GM18505 (cell line): ENCODE measurements around the gene CRELD1.
"Not testable (repeated sequence)": the region's sequence is repeated elsewhere in the genome, so short reads cannot be mapped to it uniquely, and the experiment has no call there.

Experiments used
- ATAC-seq: cut with Tn5 transposase; IDR thresholded peaks from one replicate; pipeline ENCODE4 v1.9.1; 2021; ENCODE audit not compliant: unreplicated experiment
- POLR2A ChIP-seq: IDR thresholded peaks from 4 replicates; pipeline ENCODE4 v1.6.1; 2011; ENCODE audit warnings: borderline replicate concordance; ENCODE audit not compliant: insufficient read depth, insufficient read length; ENCODE audit errors: extremely low read depth

CRELD1 gene

GRCh38 chr3:9898467-9899241 is 35.0 kb upstream of the CRELD1 start:
- no peak for TF ChIP-seq POLR2A
- no peak for ATAC-seq

GRCh38 chr3:9899289-9899791 is 34.3 kb upstream of the CRELD1 start:
- TF ChIP-seq POLR2A: no peak
- no peak for ATAC-seq

- not testable (repeated sequence) for ATAC-seq
Observed at GRCh38 chr3:9900965-9901415, 32.6 kb upstream of the CRELD1 start.

DNA sequence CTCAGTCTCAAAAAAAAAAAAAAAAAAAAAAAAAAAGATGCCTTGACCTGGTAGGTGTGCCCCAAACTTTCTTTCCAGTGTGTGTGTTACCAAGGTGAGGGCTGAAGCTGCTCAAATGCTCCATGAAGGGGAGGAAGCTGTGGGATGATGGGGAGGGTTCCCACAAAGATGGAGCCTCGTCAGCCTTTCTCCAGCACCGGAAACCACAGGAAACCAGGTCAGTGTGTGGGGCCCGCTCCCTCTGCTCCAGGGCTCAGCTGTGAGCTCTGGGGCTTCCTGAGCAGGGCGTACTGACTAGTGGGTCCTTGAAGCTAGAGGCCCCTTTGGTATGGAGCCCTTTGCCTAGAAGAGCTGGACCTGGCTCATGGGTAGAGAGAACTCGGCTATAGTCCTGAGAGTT is 31.7 kb upstream of the CRELD1 start:
- ATAC-seq: no peak
- no peak for TF ChIP-seq POLR2A

DNA sequence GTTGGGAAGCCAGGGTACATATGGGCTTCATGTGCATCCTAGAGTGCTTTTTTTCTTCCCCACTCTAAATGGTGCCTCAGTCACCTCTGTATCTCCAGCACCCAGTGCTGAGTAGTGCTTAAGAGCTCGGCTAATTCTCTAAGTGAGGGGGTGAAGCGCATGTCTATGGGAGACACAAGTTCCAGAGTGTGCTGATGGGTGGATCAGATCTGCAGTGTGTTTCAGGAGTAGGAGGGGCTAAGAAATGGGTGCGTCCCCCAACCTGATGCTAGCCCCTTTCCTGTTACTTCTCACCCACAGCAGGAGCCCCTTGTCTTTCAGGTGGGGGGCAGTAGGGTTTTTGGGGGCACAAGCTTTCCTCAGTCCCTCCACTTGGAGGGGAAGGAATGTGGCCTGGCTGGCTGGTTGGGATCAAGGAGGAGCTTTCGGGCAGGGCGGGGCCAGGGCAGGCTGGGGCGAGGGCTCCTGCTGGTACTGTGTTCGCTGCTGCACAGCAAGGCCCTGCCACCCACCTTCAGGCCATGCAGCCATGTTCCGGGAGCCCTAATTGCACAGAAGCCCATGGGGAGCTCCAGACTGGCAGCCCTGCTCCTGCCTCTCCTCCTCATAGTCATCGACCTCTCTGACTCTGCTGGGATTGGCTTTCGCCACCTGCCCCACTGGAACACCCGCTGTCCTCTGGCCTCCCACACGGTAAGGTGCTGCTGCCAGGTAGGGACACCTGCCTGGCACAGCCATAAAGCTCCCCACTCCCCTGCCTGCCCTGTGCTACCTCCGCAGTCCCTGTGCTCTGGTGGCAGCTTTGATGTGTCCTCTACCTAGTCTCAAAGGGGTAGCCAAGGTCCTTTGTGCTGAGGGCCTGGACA is 31.0 kb upstream of the CRELD1 start, which contains the start of gene IL17RE:
Gene IL17RE (plus strand): TSS at position 477 of the 866 bp plus-strand sequence. CDS start 85 bp downstream, at position 562.
- ATAC-seq: no peak
- TF ChIP-seq POLR2A: no peak

GRCh38 chr3:9903238-9903624 is 30.4 kb upstream of the CRELD1 start:
- no peak for ATAC-seq
- no peak for TF ChIP-seq POLR2A

- TF ChIP-seq POLR2A: no peak
- no peak for ATAC-seq
Observed at GRCh38 chr3:9903904-9904303, 29.7 kb upstream of the CRELD1 start.

- TF ChIP-seq POLR2A: no peak
- ATAC-seq: no peak
Observed at GRCh38 chr3:9906480-9906879, 27.2 kb upstream of the CRELD1 start.

GRCh38 chr3:9908286-9908685 is 25.3 kb upstream of the CRELD1 start:
- ATAC-seq: no peak
- no peak for TF ChIP-seq POLR2A

GRCh38 chr3:9909221-9910013 is 24.2 kb upstream of the CRELD1 start:
- ATAC-seq: no peak

GRCh38 chr3:9911863-9912262 is 21.8 kb upstream of the CRELD1 start:
- ATAC-seq: no peak
- TF ChIP-seq POLR2A: no peak

More at GRCh38 chr3:9909221-9910013, 24.2 kb upstream of the CRELD1 start:
- no peak for TF ChIP-seq POLR2A

- TF ChIP-seq POLR2A: no peak
- ATAC-seq: no peak
Observed at GRCh38 chr3:9912294-9912935, 21.2 kb upstream of the CRELD1 start.
